ENCODE results near the gene TANC1. TPM values are rescaled to one million over a fixed set of nuclear protein-coding genes. Genes with fewer than 3 reads are reported as not detected.

Gene TANC1
- total RNA-seq, 2 experiments from 2014 or later = 0.70 to 0.92 TPM

DNA sequence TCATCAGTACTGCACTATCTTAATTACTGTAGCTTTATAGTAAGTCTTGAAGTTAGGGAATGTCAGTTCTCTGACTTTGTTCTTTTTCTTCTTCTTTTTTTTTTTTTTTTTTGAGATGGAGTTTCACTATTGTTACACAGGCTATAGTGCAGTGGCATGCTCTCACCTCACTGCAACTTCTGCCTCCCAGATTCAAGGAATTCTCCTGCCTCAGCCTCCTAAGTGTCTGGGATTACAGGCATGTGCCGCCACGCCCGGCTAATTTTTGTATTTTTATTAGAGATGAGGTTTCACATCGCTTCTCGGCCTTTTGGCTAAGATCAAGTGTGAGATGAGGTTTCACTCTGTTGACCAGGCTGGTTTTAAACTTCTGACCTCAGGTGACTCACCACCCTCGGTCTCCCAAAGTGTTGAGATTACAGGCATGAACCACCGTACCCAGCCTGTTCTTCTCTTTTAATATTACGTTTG lies 41.9 kb upstream of the TANC1 start:
- H3K36me3 Mint-ChIP-seq (ENCODE audit: low read depth) = no peaks in the 10 kb centered on the region
- no peaks in the 10 kb centered on the region for H3K27me3 Mint-ChIP-seq
- DNase-seq = no peak
- POLR2A ChIA-PET = no interaction called here
- no peak overlapping the region for H3K4me3 Mint-ChIP-seq
- H3K27ac Mint-ChIP-seq = no peak overlapping the region
- ATAC-seq = no peak
- CTCF ChIA-PET = no interaction called here
- H3K4me1 Mint-ChIP-seq (ENCODE audit: low read depth) = no peaks in the 10 kb centered on the region
- no peak for TF ChIP-seq CTCF (IDR thresholded peaks at IDR 0.05)
- peaks cover 5% of the 10 kb centered on the region for H3K9me3 Mint-ChIP-seq
- intact Hi-C loops (cut with micrococcal nuclease) = no loop called here

- intact Hi-C loops (cut with micrococcal nuclease) = no loop called here
- H3K27ac Mint-ChIP-seq = no peak overlapping the region
- no peak for TF ChIP-seq CTCF (IDR thresholded peaks at IDR 0.05)
- no peaks in the 10 kb centered on the region for H3K27me3 Mint-ChIP-seq
- POLR2A ChIA-PET = no interaction called here
- ATAC-seq (no peak), DNase-seq (no peak)
- CTCF ChIA-PET = interaction anchor here (1.6 kb wide), 1 partner anchor 68 kb away, joined by 5 read pairs; no protein-coding TSS in a partner anchor
- H3K4me1 Mint-ChIP-seq (ENCODE audit: low read depth) = no peaks in the 10 kb centered on the region
- H3K9me3 Mint-ChIP-seq = peaks cover 5% of the 10 kb centered on the region
- no peaks in the 10 kb centered on the region for H3K36me3 Mint-ChIP-seq (ENCODE audit: low read depth)
- H3K4me3 Mint-ChIP-seq = no peak overlapping the region
Observed at GRCh38 chr2:158928515-158928914, 39.9 kb upstream of the TANC1 start.

DNA sequence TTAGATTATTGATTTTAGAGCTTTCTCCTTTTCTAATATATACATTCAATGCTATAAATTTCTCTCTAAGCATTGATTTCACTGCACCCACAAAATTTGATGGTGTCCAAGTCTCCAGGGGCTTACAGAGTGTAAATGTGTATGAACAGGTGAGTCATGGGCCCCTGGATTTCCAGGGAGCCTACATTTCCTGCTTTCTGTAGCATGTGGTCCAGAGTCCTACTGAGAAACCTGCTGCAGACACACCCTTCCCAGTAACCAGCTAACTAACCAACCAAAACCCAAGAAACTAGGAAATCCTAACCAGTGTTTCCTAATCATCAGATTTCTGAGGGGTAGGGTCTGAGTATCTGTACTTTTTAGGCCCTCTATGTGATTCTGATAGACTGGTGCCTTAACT lies 39.5 kb upstream of the TANC1 start:
- Mint-ChIP-seq H3K27ac (no peak overlapping the region), H3K27me3 (no peaks in the 10 kb centered on the region), H3K4me3 (no peak overlapping the region), H3K4me1 (ENCODE audit: low read depth) (no peaks in the 10 kb centered on the region), H3K9me3 (peaks cover 5% of the 10 kb centered on the region), H3K36me3 (ENCODE audit: low read depth) (no peaks in the 10 kb centered on the region)
- no peak for ATAC-seq
- DNase-seq = no peak
- TF ChIP-seq CTCF (IDR thresholded peaks at IDR 0.05) = no peak
- ChIA-PET CTCF (interaction anchor here (1.6 kb wide), 1 partner anchor 68 kb away, joined by 5 read pairs; no protein-coding TSS in a partner anchor), POLR2A (no interaction called here)
- intact Hi-C loops (cut with micrococcal nuclease) = no loop called here

- no peak for ATAC-seq
- intact Hi-C loops (cut with micrococcal nuclease) = no loop called here
- H3K4me3 Mint-ChIP-seq = no peak overlapping the region
Observed at GRCh38 chr2:158931572-158931971, 36.9 kb upstream of the TANC1 start.

DNA sequence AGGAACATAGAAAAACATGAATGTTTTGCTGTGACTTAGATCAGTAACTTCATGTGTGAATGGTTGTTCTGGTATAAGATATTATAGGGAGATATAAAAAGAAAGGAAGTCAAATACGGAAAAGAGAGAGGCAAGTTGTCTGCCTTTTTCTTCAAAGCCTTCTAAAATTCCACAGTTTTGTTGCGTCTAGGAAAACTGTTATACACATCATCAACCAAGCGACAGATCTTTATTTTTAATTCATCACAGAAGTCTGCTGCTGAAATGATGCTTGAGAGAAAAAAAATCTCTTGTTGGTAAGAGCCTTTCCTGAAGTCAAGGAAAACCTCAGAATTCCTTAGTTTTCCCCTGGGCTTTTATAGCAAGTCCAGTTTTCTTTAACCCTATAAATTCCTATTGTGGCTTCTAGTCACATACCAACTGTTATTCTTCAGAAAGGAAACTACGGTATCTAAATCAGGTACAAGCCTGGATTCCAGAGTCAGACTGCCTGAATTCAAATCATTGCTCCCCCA lies 36.3 kb upstream of the TANC1 start:
- POLR2A ChIA-PET = no interaction called here
- Mint-ChIP-seq H3K4me1 (ENCODE audit: low read depth) (no peaks in the 10 kb centered on the region), H3K27ac (no peak overlapping the region), H3K9me3 (peaks cover 5% of the 10 kb centered on the region), H3K27me3 (no peaks in the 10 kb centered on the region), H3K4me3 (no peak overlapping the region), H3K36me3 (ENCODE audit: low read depth) (no peaks in the 10 kb centered on the region)
- CTCF ChIA-PET = no interaction called here
- TF ChIP-seq CTCF (IDR thresholded peaks at IDR 0.05) = no peak
- no peak for ATAC-seq
- intact Hi-C loops (cut with micrococcal nuclease) = no loop called here
- DNase-seq = no peak

More at GRCh38 chr2:158931572-158931971, 36.9 kb upstream of the TANC1 start:
- POLR2A ChIA-PET = no interaction called here
- no peak for DNase-seq
- no peak for TF ChIP-seq CTCF (IDR thresholded peaks at IDR 0.05)
- Mint-ChIP-seq H3K27ac (no peak overlapping the region), H3K27me3 (no peaks in the 10 kb centered on the region), H3K36me3 (ENCODE audit: low read depth) (no peaks in the 10 kb centered on the region), H3K4me1 (ENCODE audit: low read depth) (no peaks in the 10 kb centered on the region), H3K9me3 (peaks cover 5% of the 10 kb centered on the region)
- CTCF ChIA-PET = no interaction called here
